GM12875 (cell line): ENCODE results near the gene LANCL3.
"Not testable (repeated sequence)": the region's sequence is repeated elsewhere in the genome, so short reads cannot be mapped to it uniquely, and the experiment has no call there.

Source experiments
- H3K4me3 ChIP-seq: one replicate; pipeline ENCODE4 v1.5.1; 2011; ENCODE audit warnings: low read depth, low read length, control low read depth
- CTCF ChIP-seq: IDR thresholded peaks from 2 replicates; pipeline ENCODE4 v1.5.1; 2011; ENCODE audit warnings: low read depth, mild to moderate bottlenecking, control low read depth, inconsistent platforms, low read length, moderate library complexity, borderline replicate concordance; ENCODE audit not compliant: insufficient read depth

The LANCL3 gene

DNA sequence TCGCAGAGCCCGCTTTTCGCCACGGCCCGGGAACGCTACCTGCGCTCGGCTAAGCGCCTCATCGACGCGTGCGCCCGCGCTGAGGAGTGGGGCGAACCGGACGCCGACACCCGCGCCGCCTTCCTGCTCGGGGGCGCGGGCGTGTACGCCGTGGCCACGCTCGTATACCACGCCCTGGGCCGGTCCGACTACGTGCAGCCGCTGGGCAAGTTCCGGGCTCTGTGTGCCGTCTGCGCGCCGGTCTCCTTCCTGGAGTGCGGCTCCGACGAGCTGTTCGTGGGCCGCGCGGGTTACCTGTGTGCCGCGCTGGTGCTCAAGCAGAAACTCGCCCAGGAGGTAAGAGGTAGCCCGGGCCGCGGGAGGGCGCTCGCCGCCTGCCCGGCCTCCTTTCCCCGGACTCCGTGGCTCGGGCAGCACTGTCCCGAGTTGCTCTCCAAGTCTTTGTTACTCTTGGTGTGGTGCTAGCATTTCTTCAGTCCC is 687 bp downstream of the LANCL3 start:
- H3K4me3 ChIP-seq, result not testable (repeated sequence)
- peak; percentile 24; the same call in 1 of the 2 replicates for TF ChIP-seq CTCF

- not testable (repeated sequence) for H3K4me3 ChIP-seq
Measured at GRCh38 chrX:37573121-37573520, 1.7 kb downstream of the LANCL3 start.

DNA sequence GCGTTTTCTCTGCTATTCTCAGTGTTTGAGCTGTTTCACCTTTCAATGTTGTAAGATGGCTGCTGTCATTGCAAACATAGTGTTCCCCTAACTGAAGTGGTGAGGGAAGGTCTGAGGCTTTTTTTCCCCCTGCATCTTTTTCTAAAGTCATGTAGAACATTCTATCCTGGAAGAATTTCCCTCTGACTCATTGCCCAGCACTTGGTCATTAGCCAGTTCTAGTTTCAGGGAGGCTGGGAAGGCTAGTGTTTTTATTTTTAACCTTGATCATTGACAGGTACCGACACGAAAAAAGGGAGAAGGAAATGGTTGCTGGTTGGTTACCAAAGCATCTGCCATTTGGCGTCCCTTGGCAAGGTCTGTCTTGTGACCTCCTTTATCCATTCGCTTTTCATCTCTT is 6.6 kb downstream of the LANCL3 start:
- TF ChIP-seq CTCF, result no peak
- no peak overlapping the region for H3K4me3 ChIP-seq

GRCh38 chrX:37580080-37580479 is 8.6 kb downstream of the LANCL3 start:
- TF ChIP-seq CTCF, result no peak
- H3K4me3 ChIP-seq, result no peak overlapping the region

DNA sequence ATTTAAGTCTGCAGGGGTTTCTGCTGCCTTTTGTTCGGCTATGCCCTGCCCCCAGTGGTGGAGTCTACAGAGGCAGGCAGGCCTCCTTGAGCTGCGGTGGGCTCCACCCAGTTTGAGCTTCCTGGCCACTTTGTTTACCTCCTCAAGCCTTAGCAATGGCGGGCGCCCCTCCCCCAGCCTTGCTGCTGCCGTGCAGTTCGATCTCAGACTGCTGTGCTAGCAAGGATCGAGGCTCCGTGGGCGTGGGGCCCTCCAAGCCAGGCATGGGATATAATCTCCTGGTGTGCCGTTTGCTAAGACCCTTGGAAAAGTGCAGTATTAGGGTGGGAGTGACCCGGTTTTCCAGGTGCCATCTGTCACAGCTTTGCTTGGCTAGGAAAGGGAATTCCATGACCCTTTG is 15.9 kb downstream of the LANCL3 start:
- H3K4me3 ChIP-seq, result not testable (repeated sequence)

- TF ChIP-seq CTCF, result no peak
- no peak overlapping the region for H3K4me3 ChIP-seq
Measured at GRCh38 chrX:37590047-37590446, 18.6 kb downstream of the LANCL3 start.

DNA sequence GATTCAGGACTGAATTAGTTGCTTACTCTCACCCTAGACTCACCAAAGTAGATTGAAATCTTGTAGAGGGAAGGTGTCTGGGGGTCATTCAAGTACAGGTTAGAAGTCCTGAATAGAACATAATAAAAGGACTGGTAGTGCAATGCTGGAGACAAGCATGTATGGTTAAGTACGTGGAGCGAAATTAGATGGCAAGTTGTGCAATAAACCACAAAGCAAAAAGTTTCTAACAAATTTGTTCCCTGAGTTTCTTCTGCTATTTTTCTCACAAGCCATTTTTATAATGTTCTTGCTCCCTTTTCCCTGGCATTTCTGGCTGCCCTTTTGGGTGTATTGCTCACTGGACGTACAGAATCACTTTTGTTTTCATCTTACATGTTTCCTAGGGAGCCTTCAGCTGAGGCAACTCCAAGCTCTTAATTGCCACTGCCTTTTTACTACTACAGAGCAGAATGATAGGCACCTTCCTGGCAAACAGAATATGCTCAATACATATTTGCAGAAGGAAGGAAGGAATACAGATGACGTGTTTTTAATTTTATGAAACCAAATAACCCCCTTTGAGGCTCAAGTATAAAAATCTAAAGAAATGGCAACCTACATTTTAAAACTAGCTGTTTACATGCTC is 23.4 kb downstream of the LANCL3 start:
- H3K4me3 ChIP-seq, result no peak overlapping the region
- no peak for TF ChIP-seq CTCF

DNA sequence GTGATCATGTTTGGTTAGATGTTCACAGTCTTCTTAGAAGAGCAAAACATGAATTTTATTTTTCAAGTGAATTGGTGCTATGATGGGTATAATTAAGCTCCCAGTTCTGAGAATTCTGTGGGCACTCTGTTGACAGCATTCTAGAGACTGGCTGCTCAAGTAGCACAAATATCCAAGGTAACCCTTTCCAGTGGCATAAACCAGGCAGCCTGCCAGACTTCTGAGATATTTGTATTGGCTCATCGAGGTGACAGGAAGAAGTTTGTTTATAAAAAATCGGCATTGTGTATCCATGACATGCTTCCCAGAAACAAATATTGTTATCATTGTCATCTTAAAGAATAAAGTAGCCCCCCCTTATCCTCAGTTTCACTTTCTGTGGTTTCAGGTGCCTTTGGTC is 28.3 kb downstream of the LANCL3 start:
- TF ChIP-seq CTCF, result no peak
- H3K4me3 ChIP-seq, result no peak overlapping the region
